Keratinocyte (primary cell): ENCODE measurements around the gene CTAG1B. TPM values are rescaled to one million over a fixed set of nuclear protein-coding genes. Genes with fewer than 3 reads are reported as not detected.

ENCODE experiments used
- DNase-seq: peaks from one replicate; pipeline ENCODE4 v3.0.0-alpha.2; 2011; ENCODE audit warnings: low read depth, missing footprints, low spot score
- FAIRE-seq: peaks from 2 replicates; lab custom pipeline; 2011; peaks lifted over from hg19 to GRCh38; lab: Jason Lieb, UNC
- H2AFZ ChIP-seq: 2 replicates; pipeline ENCODE4 v1.6.0; 2012; ENCODE audit warnings: low read length, control low read depth, inconsistent platforms; ENCODE audit not compliant: control insufficient read depth
- H3K27ac ChIP-seq: 2 replicates; pipeline ENCODE4 v1.5.1; 2011; ENCODE audit warnings: low read length; ENCODE audit not compliant: control insufficient read depth, insufficient read depth
- H3K27me3 ChIP-seq: 3 replicates; pipeline ENCODE4 v1.6.0; 2011; ENCODE audit warnings: low read length; ENCODE audit not compliant: control insufficient read depth, insufficient read depth; ENCODE audit errors: extremely low read depth
- H3K36me3 ChIP-seq, 2 experiments: 2 replicates in 1 of 2; 3 replicates in 1 of 2; pipeline ENCODE4 v1.5.1; 2011; ENCODE audit warnings: low read length in 2 of 2, mild to moderate bottlenecking in 1 of 2; ENCODE audit not compliant: control insufficient read depth in 2 of 2, insufficient read depth in 2 of 2; ENCODE audit errors: extremely low read depth in 1 of 2
- H3K4me1 ChIP-seq: 3 replicates; pipeline ENCODE4 v1.5.1; 2011; ENCODE audit warnings: low read length; ENCODE audit not compliant: control insufficient read depth, insufficient read depth; ENCODE audit errors: extremely low read depth
- H3K4me2 ChIP-seq: 3 replicates; pipeline ENCODE4 v1.6.0; 2011; ENCODE audit warnings: low read depth, low read length; ENCODE audit not compliant: control insufficient read depth, insufficient read depth; ENCODE audit errors: extremely low read depth
- H3K4me3 ChIP-seq, 3 experiments: fragments of 200-600 bp in 1 of 3; sonication (generic) in 1 of 3; 2 replicates in 2 of 3; 3 replicates in 1 of 3; pipeline ENCODE4 v1.5.1; 2011 to 2016; ENCODE audit warnings: low read length in 3 of 3, mild to moderate bottlenecking in 3 of 3, control low read depth in 2 of 3, inconsistent platforms in 1 of 3, low read depth in 1 of 3, mixed read lengths in 1 of 3, mixed run types in 1 of 3, moderate library complexity in 1 of 3; ENCODE audit not compliant: control insufficient read depth in 2 of 3, insufficient read depth in 2 of 3; ENCODE audit errors: extremely low read depth in 1 of 3
- H3K79me2 ChIP-seq: 2 replicates; pipeline ENCODE4 v1.6.0; 2012; ENCODE audit warnings: low read length; ENCODE audit not compliant: control insufficient read depth, insufficient read depth
- H3K9ac ChIP-seq: 3 replicates; pipeline ENCODE4 v1.6.0; 2011; ENCODE audit warnings: low read length; ENCODE audit not compliant: control insufficient read depth, insufficient read depth; ENCODE audit errors: extremely low read depth
- H3K9me1 ChIP-seq: 3 replicates; pipeline ENCODE4 v1.6.0; 2011; ENCODE audit warnings: low read length; ENCODE audit not compliant: control insufficient read depth, insufficient read depth; ENCODE audit errors: extremely low read depth
- H3K9me3 ChIP-seq: 2 replicates; pipeline ENCODE4 v1.5.1; 2012; ENCODE audit warnings: low read depth, low read length; ENCODE audit not compliant: control insufficient read depth
- H4K20me1 ChIP-seq: 3 replicates; pipeline ENCODE4 v1.6.0; 2011; ENCODE audit warnings: low read length; ENCODE audit not compliant: control insufficient read depth, insufficient read depth; ENCODE audit errors: extremely low read depth
- EZH2 ChIP-seq: IDR thresholded peaks from one replicate; pipeline ENCODE4 v1.6.1; 2012; ENCODE audit warnings: inconsistent platforms, mild to moderate bottlenecking, low read length, moderate library complexity
- dilution Hi-C: fragments of 300-500 bp; cut with MboI; formaldehyde crosslinking; loops from one replicate; pipeline ENCODE4 v1.7.0; 2020; ENCODE audit warnings: low sequenced_read_pairs; ENCODE audit not compliant: extremely low pct_ligation_motif_present
- polyA plus RNA-seq, 5 experiments: library from polyadenylated mRNA; depleted of rRNA in 3 of 5; stranded (reverse) in 3 of 5; stranded (forward) in 1 of 5; unstranded in 1 of 5; fragments of >200 nt; gene quantifications; 1 replicate in 1 of 5; 2 replicates in 3 of 5; 3 replicates in 1 of 5; pipeline versions ENCODE4 v1.2.1 to v1.2.3, GENCODE V29; 2011 to 2012; ENCODE audit warnings: missing spikeins in 2 of 5, low read depth in 1 of 5, low replicate concordance in 1 of 5
- TF ChIP-seq, protein P1 (sequence below), 3 experiments: IDR thresholded peaks in 1 of 3; conservative IDR thresholded peaks in 1 of 3; optimal IDR thresholded peaks in 1 of 3; 2 replicates in 2 of 3; 3 replicates in 1 of 3; pipeline versions ENCODE3 to v1.5.1; 2011; ENCODE audit warnings: low read length in 3 of 3, mild to moderate bottlenecking in 3 of 3, moderate library complexity in 2 of 3, control low read depth in 1 of 3, inconsistent platforms in 1 of 3; ENCODE audit not compliant: insufficient read depth in 2 of 3; ENCODE audit errors: extremely low read depth in 1 of 3

The CTAG1B gene
- polyA plus RNA-seq, 1 donor (not counting 4 experiments of a cell fraction or from before 2014, with no cell fraction given) = not detected

DNA sequence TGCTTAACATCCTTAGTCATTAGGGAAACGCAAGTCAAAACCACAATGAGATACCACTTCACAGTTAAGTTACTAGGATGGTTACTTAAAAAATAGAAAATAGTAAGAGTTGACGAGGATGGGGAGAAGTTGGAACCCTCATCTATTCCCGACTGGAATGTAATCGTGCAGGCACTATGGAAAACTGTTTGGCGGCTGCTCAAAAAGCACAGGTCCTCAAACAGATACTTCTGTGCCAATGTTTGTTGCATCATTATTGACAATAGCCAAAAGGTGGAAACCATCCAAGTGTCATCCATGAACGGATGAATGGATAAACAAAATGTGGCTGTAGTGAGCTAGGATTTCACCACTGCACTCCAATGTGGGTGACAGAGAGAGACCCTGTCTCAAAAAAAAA lies 11.7 kb downstream of the CTAG1B start:
- Histone ChIP-seq H3K9me3 (no peaks in the 10 kb centered on the region), H3K79me2 (no peaks in the 10 kb centered on the region), H3K27me3 (no peaks in the 10 kb centered on the region), H4K20me1 (no peaks in the 10 kb centered on the region), H3K4me2 (no peak overlapping the region), H3K27ac (no peak overlapping the region), H3K36me3 (no peaks in the 10 kb centered on the region), H3K9ac (no peak overlapping the region), H3K4me3 (no peak overlapping the region), H2AFZ (no peak overlapping the region), H3K4me1 (peaks cover 12% of the 10 kb centered on the region), H3K9me1 (no peaks in the 10 kb centered on the region)
- DNase-seq (no peak), FAIRE-seq (no peak)
- TF ChIP-seq, protein P1, sequence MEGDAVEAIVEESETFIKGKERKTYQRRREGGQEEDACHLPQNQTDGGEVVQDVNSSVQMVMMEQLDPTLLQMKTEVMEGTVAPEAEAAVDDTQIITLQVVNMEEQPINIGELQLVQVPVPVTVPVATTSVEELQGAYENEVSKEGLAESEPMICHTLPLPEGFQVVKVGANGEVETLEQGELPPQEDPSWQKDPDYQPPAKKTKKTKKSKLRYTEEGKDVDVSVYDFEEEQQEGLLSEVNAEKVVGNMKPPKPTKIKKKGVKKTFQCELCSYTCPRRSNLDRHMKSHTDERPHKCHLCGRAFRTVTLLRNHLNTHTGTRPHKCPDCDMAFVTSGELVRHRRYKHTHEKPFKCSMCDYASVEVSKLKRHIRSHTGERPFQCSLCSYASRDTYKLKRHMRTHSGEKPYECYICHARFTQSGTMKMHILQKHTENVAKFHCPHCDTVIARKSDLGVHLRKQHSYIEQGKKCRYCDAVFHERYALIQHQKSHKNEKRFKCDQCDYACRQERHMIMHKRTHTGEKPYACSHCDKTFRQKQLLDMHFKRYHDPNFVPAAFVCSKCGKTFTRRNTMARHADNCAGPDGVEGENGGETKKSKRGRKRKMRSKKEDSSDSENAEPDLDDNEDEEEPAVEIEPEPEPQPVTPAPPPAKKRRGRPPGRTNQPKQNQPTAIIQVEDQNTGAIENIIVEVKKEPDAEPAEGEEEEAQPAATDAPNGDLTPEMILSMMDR (optimal IDR thresholded peaks at IDR 0.05 in 1 of 3, IDR thresholded peaks at IDR 0.05 in 1 of 3, conservative IDR thresholded peaks at IDR 0.05 in 1 of 3; ENCODE audit: extremely low read depth in 1 of 3, insufficient read depth in 2 of 3, low read length in 3 of 3) = no peak
- TF ChIP-seq EZH2 = no peak
- dilution Hi-C loops = no loop called here

- no peak overlapping the region for H2AFZ ChIP-seq
- H4K20me1 ChIP-seq = no peaks in the 10 kb centered on the region
- no peaks in the 10 kb centered on the region for H3K27me3 ChIP-seq
- H3K9ac ChIP-seq = no peak overlapping the region
- no peak overlapping the region for H3K4me3 ChIP-seq
- no peak overlapping the region for H3K27ac ChIP-seq
- H3K79me2 ChIP-seq = no peaks in the 10 kb centered on the region
- no peaks in the 10 kb centered on the region for H3K9me1 ChIP-seq
- no peak overlapping the region for H3K4me2 ChIP-seq
- dilution Hi-C loops = no loop called here
- peaks cover 20% of the 10 kb centered on the region for H3K4me1 ChIP-seq
- FAIRE-seq (no peak), DNase-seq (no peak)
- H3K36me3 ChIP-seq = no peaks in the 10 kb centered on the region
- H3K9me3 ChIP-seq = no peaks in the 10 kb centered on the region
- TF ChIP-seq, protein P1 (optimal IDR thresholded peaks at IDR 0.05 in 1 of 3, IDR thresholded peaks at IDR 0.05 in 1 of 3, conservative IDR thresholded peaks at IDR 0.05 in 1 of 3; ENCODE audit: extremely low read depth in 1 of 3, insufficient read depth in 2 of 3, low read length in 3 of 3) = no peak
- no peak for TF ChIP-seq EZH2
These were observed 13.5 kb downstream of the CTAG1B start for GRCh38 chrX:154605566-154605965.
